SKM-1 (cell line): ENCODE data around the gene SLC16A13.
"Not testable (repeated sequence)": the region's sequence is repeated elsewhere in the genome, so short reads cannot be mapped to it uniquely, and the experiment has no call there.

Source experiments
- DNase-seq: peaks from one replicate; lab custom pipeline; 2025; ENCODE audit not compliant: unreplicated experiment; lab: John Stamatoyannopoulos, UW

The SLC16A13 gene

DNA sequence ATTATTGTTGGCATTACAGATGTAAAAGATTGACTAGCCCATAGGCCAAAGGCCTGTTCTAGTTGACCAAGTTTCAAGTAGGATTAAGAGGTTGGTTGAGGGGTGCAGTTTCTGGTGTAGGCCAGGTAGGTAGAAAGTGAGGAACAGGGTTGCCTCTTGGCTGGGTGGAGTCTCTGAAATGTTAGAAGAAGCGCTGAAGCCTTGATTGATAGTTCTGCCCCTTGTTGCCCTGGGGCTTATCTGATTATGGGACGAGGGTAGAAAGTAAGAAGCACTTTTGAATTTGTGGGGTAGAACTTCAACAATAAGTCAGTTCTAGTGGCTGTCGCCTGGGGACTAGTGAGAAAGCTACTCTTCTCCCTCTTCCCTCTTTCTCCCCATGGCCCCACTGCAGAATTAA lies 6.7 kb upstream of the SLC16A13 start:
- no peak for DNase-seq

DNA sequence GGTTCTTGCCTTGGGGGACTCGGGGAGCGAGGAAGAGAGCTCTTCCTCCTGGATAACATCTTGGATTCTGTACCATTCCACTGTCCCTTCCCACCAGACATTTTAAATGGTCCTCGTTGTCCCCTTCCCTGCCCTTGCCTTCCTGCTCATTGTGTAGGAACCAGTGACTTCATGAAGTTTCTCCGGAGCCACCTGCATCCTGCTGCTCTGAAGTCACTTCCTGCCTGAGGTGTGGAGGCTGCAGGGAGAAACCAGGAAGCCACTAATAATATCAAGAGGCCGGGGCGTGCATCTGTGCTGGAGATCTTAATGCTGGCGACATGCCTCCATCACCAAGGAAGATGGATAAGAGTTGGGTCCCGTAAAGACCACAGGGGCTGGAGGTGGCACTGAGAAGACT lies 6.2 kb upstream of the SLC16A13 start:
- DNase-seq, result no peak

DNA sequence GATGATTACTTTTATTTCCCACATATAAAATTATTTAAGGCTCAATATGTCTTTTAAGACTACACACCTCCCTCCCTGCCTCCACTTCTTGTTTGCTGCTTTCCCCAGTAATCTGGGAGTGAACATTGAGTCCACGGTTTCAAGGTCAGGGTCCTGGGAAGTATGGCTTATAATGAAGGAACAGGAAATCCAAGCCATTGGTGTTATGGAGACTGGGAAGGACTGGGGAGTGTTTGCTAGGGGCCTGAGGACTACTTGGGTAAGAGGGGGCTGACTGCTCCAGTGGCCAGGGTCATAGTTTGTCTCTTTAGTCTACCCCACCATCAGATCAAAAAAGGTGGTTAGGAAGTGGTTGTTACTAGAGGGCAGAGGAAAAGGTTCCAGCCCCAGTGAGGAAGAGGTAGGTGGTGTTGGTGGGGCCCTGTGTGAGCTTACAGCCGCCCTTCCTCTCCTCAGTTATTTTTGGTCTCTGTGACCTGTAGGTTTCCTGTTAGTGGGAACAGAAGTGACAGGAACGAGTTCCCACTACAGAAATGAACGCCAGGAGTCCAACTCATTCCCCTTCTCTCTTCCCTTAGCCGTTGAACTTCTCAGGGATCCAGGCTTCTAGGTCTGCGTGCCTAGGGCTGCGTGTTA lies 742 bp upstream of the SLC16A13 start:
- DNase-seq, result no peak

DNA sequence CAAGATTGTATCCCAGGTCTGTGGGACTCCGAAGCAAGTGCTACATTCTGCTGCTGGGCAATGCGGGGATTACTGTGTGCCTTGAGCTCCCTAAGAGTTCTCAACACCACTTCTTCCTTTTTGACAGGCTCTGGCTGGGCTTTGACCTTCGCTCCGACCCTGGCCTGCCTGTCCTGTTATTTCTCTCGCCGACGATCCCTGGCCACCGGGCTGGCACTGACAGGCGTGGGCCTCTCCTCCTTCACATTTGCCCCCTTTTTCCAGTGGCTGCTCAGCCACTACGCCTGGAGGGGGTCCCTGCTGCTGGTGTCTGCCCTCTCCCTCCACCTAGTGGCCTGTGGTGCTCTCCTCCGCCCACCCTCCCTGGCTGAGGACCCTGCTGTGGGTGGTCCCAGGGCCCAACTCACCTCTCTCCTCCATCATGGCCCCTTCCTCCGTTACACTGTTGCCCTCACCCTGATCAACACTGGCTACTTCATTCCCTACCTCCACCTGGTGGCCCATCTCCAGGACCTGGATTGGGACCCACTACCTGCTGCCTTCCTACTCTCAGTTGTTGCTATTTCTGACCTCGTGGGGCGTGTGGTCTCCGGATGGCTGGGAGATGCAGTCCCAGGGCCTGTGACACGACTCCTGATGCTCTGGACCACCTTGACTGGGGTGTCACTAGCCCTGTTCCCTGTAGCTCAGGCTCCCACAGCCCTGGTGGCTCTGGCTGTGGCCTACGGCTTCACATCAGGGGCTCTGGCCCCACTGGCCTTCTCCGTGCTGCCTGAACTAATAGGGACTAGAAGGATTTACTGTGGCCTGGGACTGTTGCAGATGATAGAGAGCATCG lies 2.4 kb downstream of the SLC16A13 start:
- no peak for DNase-seq

DNA sequence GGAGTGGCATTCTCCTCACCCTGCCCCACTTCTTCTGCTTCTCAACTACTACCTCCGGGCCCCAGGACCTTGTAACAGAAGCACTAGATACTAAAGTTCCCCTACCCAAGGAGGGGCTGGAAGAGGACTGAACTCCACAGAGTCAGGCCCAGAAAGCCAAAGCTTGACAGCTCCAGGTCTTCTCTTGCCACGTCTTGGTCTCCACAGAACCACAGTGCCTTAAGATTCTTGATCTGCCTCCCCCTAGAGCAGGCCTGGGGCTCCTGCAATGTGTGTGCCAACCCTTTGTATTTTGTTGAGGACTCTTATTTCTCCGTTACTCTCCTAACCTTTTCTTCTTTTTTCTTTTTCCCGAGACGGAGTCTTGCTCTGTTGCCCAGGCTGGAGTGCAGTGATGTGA lies 4.0 kb downstream of the SLC16A13 start:
- no peak for DNase-seq

DNA sequence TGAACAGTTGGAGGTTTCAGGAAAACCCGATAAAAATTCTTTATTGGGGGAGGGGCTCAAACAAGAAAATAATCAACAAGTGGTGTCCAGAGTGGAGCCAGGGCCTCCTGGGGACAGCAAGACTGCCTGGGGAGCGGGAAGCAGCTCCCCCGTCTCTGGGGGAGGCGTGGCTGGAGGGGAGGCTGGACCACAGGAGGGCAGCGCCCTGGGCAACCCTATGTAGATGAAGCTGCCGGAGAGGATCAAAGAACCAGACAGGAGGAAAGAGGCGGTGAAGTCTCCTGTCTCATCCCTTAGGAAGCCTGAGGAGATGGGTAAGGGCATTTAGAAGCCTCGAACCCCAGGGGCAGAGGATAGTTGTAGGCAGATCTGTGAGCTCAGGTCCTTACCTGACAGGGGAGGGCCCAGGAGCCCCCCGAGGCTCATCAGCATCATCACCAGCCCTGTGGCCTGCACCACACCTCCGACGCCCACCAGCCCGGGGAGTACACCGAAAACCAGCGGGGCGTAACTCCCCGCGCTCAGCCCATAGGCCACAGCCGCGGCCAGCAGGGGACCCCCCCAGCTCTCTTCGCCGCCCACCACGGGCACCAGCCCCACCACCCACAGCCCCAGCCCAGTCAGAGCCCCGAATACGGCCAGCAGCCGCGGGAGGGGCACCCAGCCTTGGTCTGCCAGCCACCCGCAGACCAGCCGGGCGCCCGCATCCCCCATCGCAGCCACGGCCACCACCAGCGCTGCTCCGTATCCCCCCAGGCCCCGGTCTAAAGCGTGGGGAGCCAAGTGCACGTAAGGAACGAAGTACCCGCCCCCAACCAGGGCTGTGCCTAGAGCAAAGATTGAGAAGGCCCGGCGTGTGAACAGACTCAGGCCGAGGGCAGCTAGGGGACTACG lies 6.0 kb downstream of the SLC16A13 start:
- DNase-seq, result no peak

DNA sequence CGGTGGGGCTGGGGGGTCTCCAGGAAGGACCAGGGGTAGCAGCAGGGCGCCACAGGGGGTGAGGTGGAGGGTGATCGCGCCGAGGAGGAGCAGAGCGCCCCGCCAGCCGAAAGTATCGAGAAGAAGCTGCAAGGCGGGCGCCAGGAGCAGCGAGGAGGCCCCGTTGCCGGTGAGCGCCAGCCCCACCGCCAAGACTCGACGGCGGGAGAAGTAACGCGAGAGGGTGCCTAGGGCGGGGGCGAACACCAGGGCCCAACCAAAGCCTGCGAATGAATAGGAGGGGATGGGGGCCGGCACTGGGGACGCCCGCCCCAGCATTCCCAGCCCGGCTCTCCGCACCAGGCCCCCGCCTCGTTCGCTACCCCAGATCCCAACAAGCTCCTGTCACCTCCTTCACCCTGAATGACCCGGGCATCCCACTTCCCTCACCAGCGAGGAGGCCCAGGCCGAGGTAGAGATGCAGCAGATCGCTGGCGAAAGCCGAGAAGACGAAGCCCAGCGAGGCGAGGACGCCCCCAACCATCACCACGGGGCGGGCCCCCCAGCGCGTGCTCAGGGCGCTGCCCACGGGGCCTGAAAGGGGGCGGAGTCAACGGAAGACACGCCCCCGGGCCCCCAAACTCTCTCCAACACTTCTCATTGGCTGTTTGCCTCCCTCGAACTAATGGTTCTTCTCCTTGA lies 6.8 kb downstream of the SLC16A13 start:
- no peak for DNase-seq

DNA sequence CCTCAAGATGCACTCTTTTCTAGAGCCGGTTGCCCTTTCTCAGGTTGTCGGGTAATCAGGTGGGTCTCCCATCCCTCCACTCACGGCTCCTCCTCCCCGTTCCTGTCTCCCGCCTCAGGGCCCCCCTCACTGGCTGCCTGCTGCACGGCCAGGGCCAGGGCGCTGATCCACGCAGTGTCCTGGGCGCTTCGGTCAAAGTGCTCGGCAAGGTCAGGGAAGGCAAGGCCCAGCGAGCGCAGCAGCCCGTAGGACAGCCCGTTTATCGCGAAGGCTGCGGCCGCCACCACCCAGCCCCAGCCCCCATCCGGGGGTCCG lies 7.3 kb downstream of the SLC16A13 start:
- no peak for DNase-seq

DNA sequence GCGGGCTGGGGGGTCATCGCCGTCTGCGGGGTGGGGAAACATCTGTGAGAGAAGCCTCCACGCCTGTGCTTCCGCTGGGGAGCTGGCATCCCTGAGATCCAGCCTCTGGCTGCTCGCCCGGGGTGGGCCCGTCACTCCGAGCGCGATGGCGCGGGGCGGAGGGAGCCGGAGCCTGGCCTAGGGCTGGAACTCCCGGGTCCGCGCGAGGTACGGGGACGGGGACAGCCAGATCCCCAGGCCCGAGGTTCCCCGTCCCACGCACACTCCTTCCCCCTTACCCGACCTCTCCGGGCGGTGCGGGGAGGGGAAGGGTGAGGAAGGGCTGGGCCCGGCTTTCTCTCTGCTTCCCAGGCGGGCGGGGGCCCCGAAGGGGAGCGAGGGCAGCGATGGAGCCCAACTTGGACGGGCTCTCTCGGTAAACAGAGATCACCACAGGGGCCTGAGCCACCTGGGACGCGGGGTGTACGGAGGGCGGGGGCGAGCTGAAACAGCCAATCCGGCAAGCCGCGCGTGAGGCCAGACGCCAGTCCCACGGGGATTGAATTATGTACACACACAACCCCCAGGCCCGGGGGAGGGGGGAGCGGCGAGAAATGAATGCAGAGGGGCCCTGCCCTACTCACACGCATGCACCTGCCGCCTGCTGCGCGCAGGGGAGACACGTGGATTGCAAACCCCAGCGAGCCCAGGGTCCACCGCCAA lies 7.8 kb downstream of the SLC16A13 start, which contains the start of gene SLC16A11:
Gene SLC16A11, minus strand, starts transcription at position 596 of the 702 bp plus-strand sequence. Its CDS starts 579 bp downstream, at position 17.
- no peak for DNase-seq

DNA sequence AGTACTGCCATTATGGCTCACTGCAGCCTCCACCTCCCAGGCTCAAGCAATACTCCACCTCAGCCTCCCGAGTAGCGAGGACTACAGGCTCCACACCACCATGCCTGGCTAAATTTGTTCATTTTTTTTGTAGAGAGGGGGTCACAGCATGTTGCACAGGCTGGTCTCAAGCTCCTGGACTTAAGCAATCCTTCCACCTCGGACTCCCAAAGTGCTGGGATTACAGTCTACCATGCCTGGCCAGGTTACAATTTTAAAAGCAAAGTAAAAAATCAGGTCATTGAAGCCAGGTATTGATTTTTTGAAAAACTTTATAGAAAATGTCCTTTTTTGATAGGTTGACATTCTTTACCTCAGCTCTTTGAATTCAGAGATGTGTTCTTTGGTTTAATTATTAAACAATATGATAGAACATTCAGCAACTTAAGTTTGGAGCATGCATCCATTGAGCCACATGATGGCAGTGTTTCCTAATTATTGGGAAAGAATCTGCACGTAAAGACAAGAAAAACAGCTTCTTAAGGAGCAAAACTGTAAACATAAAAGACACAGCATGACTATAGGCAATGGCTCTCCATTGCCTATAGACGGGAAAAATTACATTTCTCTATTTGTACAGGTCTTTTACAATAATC lies 9.8 kb downstream of the SLC16A13 start:
- no peak for DNase-seq

DNA sequence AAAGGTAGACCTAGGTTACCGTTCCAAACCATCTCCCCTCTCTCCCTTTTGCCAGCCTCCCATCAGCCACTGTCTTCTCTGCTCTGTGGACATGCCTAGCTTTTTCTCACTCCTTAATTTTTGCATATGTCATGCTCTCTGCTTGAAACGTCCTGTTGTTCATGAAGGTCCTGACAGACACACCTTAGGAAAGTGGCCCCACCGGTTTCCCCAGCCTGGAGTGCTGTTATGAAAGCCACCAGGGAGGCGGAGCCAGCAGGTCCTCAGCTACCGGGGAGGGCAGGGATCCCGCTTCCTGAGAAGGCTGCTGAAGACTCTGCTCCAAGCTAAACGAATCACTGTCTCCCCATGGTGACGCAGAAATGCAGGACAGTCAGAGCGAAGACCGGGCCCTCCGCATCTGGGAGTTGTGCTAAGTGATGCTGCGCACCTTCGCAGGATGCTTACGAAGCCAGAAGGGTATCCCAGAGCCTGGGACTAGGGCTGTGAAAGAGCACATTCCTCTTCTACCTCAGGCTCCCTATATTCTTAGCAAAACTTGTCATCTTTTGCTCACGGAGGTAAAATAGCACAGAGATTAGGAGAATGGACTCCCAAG lies 10.4 kb downstream of the SLC16A13 start:
- DNase-seq, result no peak

DNA sequence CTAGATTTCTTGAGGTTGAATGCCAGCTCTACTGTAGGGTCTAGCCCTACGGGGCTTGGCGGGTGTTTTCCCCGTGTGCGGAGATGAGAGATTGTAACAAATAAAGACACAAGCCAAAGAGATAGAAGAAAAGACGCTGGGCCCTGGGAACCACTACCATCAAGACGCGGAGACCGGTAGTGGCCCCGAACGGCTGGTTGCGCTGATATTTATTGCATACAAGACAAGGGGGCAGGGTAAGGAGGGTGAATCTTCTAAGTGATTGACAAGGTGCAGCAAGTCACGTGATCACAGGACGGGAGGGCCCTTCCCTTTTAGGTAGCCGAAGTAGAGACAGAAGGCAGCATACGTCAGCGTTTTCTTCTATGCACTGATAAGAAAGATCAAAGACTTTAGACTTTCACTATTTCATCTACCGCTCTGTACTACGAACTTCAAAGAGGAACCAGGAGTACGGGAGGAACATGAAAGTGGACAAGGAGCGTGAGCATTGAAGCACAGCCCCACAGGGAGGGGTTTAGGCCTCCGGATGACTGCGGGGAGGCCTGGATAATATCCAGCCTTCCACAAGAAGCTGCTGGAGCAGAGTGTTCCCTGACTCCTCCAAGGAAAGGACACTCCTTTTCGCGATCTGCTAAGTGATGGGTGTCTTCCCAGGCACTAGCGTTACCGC lies 11.0 kb downstream of the SLC16A13 start:
- DNase-seq, result not testable (repeated sequence)

DNA sequence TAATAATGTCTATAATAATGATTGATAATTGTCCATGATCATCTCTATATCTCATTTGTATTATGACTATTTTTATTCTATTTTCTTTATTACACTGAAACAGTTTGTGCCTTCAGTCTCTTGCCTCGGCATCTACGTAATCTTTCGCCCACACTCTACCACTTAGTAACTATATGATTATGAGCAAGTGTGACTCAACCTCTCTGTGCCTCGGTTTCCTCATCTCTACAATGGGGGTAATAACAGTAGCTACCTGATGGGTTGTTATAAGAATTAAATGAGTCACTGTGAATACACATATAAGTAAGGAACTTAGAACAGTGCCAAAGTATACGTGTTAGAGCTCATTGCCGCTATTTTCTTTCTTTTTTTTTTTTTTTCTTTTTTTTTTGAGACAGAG lies 11.8 kb downstream of the SLC16A13 start:
- no peak for DNase-seq

DNA sequence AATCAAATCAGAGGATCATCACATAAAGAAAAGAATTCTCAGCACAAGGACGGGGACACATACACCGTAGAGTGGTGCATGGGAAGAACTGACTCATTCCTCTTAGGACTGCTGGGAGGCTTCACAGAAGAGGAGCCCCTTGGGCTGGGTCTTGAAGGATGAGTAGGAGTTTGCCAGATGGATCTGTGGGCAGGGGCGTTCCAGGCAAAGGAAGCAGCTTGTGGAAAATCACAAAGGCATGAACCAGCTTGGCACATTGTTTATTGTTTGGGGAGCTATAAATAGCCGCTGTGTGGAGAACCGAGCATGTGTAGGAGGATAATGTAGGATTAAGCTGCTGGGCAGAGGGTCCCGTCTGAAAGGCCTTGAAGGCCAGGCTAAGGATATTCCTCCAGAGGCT lies 13.2 kb downstream of the SLC16A13 start:
- no peak for DNase-seq

DNA sequence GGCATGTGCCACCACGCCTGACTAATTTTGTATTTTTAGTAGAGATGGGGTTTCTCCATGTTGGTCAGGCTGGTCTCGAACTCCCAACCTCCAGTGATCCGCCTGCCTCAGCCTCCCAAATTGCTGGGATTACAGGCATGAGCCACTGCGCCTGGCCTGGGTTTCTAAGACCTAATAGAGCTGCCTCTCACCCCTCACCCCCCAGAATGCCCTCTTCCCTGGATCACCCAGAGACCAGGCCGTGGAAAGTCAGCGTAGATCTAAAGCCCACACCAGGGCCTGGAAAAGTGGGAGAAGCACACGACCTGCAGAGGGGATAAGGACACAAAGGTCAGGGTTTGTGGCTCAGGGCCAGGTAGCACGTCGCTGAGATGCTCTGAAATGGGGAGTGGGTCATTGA lies 14.8 kb downstream of the SLC16A13 start:
- DNase-seq, result not testable (repeated sequence)

DNA sequence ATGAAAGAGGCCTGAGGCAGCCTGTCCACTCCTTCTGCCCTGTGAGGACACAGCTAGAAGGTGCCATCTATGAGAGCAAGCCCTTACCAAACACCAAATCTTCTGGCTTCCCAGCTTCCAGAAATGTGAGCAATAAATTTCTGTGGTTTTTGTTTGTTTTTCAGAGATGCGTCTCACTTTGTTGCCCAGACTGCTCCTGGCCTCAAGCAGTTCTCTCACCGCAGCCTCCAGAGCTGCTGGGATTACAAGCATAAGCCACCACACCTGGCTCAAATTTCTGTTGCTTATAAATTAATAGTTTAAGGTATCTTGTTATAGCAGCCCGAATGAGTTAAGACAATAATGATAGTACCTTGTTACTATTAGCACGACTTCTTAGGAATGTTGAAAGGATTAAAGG lies 20.6 kb downstream of the SLC16A13 start:
- DNase-seq, result no peak

DNA sequence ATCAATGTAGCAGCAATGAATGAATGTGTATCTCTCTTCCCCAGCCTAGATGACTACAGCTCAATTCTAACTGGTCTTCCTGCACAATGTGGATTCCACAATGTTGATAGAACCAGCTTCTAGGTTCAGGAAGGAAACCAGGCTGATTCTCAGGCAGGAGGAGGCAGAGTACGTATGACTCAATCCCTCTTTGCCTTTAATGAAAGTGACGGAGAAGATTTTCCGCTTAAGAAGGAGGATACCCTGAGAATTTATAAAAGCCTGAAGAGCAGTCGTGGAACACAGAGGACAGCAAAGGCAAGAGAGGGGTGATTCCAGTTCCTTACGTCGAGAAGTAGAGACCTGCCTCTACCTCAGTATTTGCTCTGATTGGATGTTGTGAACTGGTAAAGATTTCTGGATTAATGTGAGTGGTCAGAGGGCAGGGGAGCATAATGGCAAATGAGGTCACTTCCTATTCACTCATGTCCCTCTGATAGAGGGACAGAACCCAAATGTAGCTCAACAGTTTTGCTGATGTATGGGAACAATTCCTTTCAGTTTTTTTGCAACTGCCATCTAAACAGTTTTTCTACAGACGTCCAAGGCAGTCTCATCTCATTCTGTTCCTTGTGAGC lies 23.1 kb downstream of the SLC16A13 start:
- no peak for DNase-seq

DNA sequence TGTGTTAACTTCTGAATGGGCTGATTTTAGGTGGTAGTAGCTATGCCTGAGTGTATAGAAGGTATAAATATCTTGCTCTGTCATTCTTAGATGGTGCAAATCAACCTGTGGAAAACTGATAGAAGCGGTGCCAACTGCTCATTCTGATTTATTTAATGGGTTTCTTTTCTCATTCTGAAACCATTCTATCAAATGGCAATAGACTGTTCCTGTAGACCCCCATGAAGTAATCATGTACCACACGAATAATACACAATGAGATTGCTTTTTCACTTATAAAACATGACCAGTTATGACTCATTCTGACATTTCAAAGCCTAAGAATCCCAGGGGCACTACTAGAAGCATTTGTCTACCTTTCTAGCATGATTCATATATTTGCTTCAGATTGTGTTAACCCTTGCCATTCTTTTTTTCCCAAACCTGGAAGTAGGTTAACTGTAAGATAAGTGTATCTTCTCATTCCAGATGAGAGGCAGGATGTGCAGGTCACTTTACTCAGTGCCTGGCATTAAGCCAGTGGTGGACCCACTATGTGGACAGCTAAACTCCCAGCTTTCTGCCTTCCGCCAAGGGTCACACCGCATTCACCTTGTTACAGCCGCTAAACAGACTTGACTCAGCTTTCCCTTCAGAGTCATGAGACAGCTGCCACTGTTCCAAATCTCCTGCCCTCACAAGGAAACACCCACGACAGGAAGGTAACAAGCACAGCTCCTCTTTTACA lies 24.5 kb downstream of the SLC16A13 start:
- DNase-seq, result no peak
